HL-60 (cell line): ENCODE results near the gene KIF3A.

Source experiments
- GABPA ChIP-seq: IDR thresholded peaks from 2 replicates; pipeline ENCODE4 v1.6.1; 2012; ENCODE audit warnings: low read depth
- POLR2AphosphoS5 ChIP-seq: IDR thresholded peaks from 2 replicates; pipeline ENCODE4 v1.6.1; 2012; ENCODE audit warnings: low read depth
- SPI1 ChIP-seq: IDR thresholded peaks from 2 replicates; pipeline ENCODE4 v1.6.1; 2012; ENCODE audit warnings: low read depth, mild to moderate bottlenecking, borderline replicate concordance
- TF ChIP-seq, protein P1 (sequence below): IDR thresholded peaks from 2 replicates; pipeline ENCODE4 v1.6.1; 2012; ENCODE audit warnings: low read depth; ENCODE audit not compliant: insufficient replicate concordance
- TF ChIP-seq, protein P2 (sequence below): IDR thresholded peaks from one replicate; pipeline ENCODE4 v1.5.1; 2011; ENCODE audit warnings: low read length, control low read depth, inconsistent platforms; ENCODE audit not compliant: insufficient read depth

DNA sequence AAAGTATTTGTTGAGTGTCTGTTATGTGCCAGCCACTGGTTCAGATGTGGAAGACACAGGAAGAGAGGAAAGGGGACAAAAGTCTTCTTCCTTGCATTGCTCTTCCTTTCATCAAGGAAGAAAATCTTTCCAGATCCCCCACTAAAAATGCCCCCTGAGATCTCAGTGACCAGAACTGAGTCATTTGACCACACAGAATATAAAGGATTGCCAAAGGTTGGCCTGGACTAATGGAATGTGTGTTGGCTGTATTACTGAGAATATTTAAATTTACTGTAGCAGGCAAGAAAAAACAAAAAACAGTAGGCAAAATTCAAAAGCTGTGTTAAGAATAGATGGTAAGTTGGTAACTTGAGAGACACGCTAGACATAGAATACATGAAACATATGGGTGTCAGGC lies 49.7 kb upstream of the KIF3A start:
- TF ChIP-seq, protein P1, sequence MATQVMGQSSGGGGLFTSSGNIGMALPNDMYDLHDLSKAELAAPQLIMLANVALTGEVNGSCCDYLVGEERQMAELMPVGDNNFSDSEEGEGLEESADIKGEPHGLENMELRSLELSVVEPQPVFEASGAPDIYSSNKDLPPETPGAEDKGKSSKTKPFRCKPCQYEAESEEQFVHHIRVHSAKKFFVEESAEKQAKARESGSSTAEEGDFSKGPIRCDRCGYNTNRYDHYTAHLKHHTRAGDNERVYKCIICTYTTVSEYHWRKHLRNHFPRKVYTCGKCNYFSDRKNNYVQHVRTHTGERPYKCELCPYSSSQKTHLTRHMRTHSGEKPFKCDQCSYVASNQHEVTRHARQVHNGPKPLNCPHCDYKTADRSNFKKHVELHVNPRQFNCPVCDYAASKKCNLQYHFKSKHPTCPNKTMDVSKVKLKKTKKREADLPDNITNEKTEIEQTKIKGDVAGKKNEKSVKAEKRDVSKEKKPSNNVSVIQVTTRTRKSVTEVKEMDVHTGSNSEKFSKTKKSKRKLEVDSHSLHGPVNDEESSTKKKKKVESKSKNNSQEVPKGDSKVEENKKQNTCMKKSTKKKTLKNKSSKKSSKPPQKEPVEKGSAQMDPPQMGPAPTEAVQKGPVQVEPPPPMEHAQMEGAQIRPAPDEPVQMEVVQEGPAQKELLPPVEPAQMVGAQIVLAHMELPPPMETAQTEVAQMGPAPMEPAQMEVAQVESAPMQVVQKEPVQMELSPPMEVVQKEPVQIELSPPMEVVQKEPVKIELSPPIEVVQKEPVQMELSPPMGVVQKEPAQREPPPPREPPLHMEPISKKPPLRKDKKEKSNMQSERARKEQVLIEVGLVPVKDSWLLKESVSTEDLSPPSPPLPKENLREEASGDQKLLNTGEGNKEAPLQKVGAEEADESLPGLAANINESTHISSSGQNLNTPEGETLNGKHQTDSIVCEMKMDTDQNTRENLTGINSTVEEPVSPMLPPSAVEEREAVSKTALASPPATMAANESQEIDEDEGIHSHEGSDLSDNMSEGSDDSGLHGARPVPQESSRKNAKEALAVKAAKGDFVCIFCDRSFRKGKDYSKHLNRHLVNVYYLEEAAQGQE: no peak
- TF ChIP-seq, protein P2, sequence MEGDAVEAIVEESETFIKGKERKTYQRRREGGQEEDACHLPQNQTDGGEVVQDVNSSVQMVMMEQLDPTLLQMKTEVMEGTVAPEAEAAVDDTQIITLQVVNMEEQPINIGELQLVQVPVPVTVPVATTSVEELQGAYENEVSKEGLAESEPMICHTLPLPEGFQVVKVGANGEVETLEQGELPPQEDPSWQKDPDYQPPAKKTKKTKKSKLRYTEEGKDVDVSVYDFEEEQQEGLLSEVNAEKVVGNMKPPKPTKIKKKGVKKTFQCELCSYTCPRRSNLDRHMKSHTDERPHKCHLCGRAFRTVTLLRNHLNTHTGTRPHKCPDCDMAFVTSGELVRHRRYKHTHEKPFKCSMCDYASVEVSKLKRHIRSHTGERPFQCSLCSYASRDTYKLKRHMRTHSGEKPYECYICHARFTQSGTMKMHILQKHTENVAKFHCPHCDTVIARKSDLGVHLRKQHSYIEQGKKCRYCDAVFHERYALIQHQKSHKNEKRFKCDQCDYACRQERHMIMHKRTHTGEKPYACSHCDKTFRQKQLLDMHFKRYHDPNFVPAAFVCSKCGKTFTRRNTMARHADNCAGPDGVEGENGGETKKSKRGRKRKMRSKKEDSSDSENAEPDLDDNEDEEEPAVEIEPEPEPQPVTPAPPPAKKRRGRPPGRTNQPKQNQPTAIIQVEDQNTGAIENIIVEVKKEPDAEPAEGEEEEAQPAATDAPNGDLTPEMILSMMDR: no peak
- TF ChIP-seq GABPA: no peak
- no peak for TF ChIP-seq POLR2AphosphoS5
- TF ChIP-seq SPI1: no peak
